GM23338 (cell line): ENCODE measurements around the gene NCOA1. TPM values are rescaled to one million over a fixed set of nuclear protein-coding genes. Genes with fewer than 3 reads are reported as not detected.

Source experiments
- ATAC-seq: fragments of 200-7000 bp; cut with Tn5 transposase; 3 replicates; pipeline ENCODE4 v1.9.1; 2020
- DNase-seq: peaks from one replicate; pipeline ENCODE4 v3.0.0-alpha.2; 2015; ENCODE audit warnings: low spot score
- H2AFZ ChIP-seq: fragments of 200-600 bp; sonication (generic); 2 replicates; pipeline ENCODE4 v1.8.0; 2016; ENCODE audit warnings: antibody characterized with exemption, mild to moderate bottlenecking, moderate library complexity
- H3F3A ChIP-seq: fragments of 200-600 bp; sonication (generic); replicated peaks from 2 replicates; pipeline ENCODE4 v1.8.0; 2017; ENCODE audit warnings: antibody characterized with exemption, mixed run types, low read depth
- H3K27ac ChIP-seq: fragments of 200-600 bp; sonication (generic); 2 replicates; pipeline ENCODE4 v1.6.1; 2016; ENCODE audit warnings: low read depth
- H3K27me3 ChIP-seq: fragments of 200-600 bp; sonication (generic); 2 replicates; pipeline ENCODE4 v1.8.0; 2016; ENCODE audit warnings: mild to moderate bottlenecking, mixed run types, moderate library complexity; ENCODE audit not compliant: insufficient read depth
- H3K36me3 ChIP-seq: fragments of 200-600 bp; sonication (generic); 2 replicates; pipeline ENCODE4 v1.8.0; 2016; ENCODE audit warnings: mild to moderate bottlenecking; ENCODE audit not compliant: insufficient read depth
- H3K4me1 ChIP-seq: fragments of 200-600 bp; sonication (generic); 2 replicates; pipeline ENCODE4 v1.8.0; 2016; ENCODE audit warnings: mild to moderate bottlenecking, moderate library complexity; ENCODE audit not compliant: insufficient read depth
- H3K4me2 ChIP-seq: fragments of 200-600 bp; sonication (generic); 2 replicates; pipeline ENCODE4 v1.7.1; 2017; ENCODE audit warnings: mixed run types
- H3K4me3 ChIP-seq: fragments of 200-600 bp; sonication (generic); 2 replicates; pipeline ENCODE4 v1.6.1; 2016; ENCODE audit warnings: mixed run types
- H3K79me2 ChIP-seq: fragments of 200-600 bp; sonication (generic); replicated peaks from 2 replicates; pipeline ENCODE4 v1.8.0; 2017; ENCODE audit warnings: mild to moderate bottlenecking; ENCODE audit not compliant: insufficient read depth
- H3K9me2 ChIP-seq: fragments of 200-600 bp; sonication (generic); 2 replicates; pipeline ENCODE4 v1.8.0; 2017; ENCODE audit not compliant: insufficient read depth
- H4K20me1 ChIP-seq: fragments of 200-600 bp; sonication (generic); replicated peaks from 2 replicates; pipeline ENCODE4 v1.8.0; 2017; ENCODE audit warnings: mild to moderate bottlenecking; ENCODE audit not compliant: insufficient read depth
- H3K27ac Mint-ChIP-seq: 2 replicates; pipeline ENCODE4 v1.8.0; 2020; ENCODE audit warnings: inconsistent platforms, mild to moderate bottlenecking, moderate library complexity, mixed read lengths
- H3K27me3 Mint-ChIP-seq: 3 replicates; pipeline ENCODE4 v1.8.0; 2022; ENCODE audit warnings: low read depth, mild to moderate bottlenecking, moderate library complexity, mixed read lengths, inconsistent platforms; ENCODE audit not compliant: insufficient read depth, poor library complexity
- H3K36me3 Mint-ChIP-seq: 3 replicates; pipeline ENCODE4 v1.8.0; 2021; ENCODE audit warnings: low read depth, mild to moderate bottlenecking, inconsistent platforms, moderate library complexity, mixed read lengths
- H3K4me1 Mint-ChIP-seq: 3 replicates; pipeline ENCODE4 v1.8.0; 2020; ENCODE audit warnings: mild to moderate bottlenecking, inconsistent platforms, mixed read lengths
- H3K4me3 Mint-ChIP-seq: 3 replicates; pipeline ENCODE4 v1.8.0; 2021; ENCODE audit warnings: moderate library complexity, mild to moderate bottlenecking, inconsistent platforms, mixed read lengths
- H3K9me3 Mint-ChIP-seq: 3 replicates; pipeline ENCODE4 v1.8.0; 2020; ENCODE audit warnings: moderate library complexity, mild to moderate bottlenecking, inconsistent platforms, mixed read lengths
- EZH2phosphoT487 ChIP-seq: fragments of 200-600 bp; sonication (generic); IDR thresholded peaks from one replicate; pipeline ENCODE4 v1.8.1; 2018; ENCODE audit warnings: antibody characterized with exemption; ENCODE audit not compliant: unreplicated experiment
- NANOG ChIP-seq: IDR thresholded peaks from 2 replicates; pipeline ENCODE4 v1.6.1; 2016; ENCODE audit warnings: antibody characterized with exemption, borderline replicate concordance
- ZNF114 ChIP-seq: fragments of 250-450 bp; sonication (Bioruptor Pico); IDR thresholded peaks from 2 replicates; pipeline ENCODE4 v1.5.0; 2020; ENCODE audit warnings: mild to moderate bottlenecking, moderate library complexity
- ZNF331 ChIP-seq: fragments of 250-450 bp; sonication (Bioruptor Pico); IDR thresholded peaks from 2 replicates; pipeline ENCODE4 v1.5.0; 2020; ENCODE audit warnings: low read depth, mild to moderate bottlenecking, moderate library complexity
- polyA plus RNA-seq: library from polyadenylated mRNA; unstranded; fragments of >200 nt; fragmentation: Nextera tagmentation; extraction: Ambion mirVana; gene quantifications from 2 replicates; pipeline ENCODE4 v1.2.1, GENCODE V29; 2016
- total RNA-seq: library from RNA; depleted of rRNA; stranded (reverse); fragments of >200 nt; shearing (Covaris generic); gene quantifications from 2 replicates; pipeline ENCODE4 v1.2.3, GENCODE V29; 2014
- TF ChIP-seq, protein P1 (sequence below): fragments of 250-450 bp; sonication (Bioruptor Pico); IDR thresholded peaks from 2 replicates; pipeline ENCODE4 v1.5.0; 2020; ENCODE audit warnings: mild to moderate bottlenecking, moderate library complexity
- TF ChIP-seq, protein P2 (sequence below), 2 experiments: fragments of 200-600 bp in 1 of 2; sonication (generic) in 1 of 2; conservative IDR thresholded peaks; 2 replicates each; pipeline versions ENCODE4 v1.5.1 to v1.6.1; 2016 to 2017; ENCODE audit warnings: antibody characterized with exemption in 2 of 2, low read depth in 2 of 2, mild to moderate bottlenecking in 2 of 2, moderate library complexity in 1 of 2
- TF ChIP-seq, protein P3 (sequence below): IDR thresholded peaks from 2 replicates; pipeline ENCODE4 v1.6.1; 2016; ENCODE audit warnings: antibody characterized with exemption

The NCOA1 gene
- total and polyA plus RNA-seq, 2 experiments from 2014 or later: 7.1 to 15.1 TPM

DNA sequence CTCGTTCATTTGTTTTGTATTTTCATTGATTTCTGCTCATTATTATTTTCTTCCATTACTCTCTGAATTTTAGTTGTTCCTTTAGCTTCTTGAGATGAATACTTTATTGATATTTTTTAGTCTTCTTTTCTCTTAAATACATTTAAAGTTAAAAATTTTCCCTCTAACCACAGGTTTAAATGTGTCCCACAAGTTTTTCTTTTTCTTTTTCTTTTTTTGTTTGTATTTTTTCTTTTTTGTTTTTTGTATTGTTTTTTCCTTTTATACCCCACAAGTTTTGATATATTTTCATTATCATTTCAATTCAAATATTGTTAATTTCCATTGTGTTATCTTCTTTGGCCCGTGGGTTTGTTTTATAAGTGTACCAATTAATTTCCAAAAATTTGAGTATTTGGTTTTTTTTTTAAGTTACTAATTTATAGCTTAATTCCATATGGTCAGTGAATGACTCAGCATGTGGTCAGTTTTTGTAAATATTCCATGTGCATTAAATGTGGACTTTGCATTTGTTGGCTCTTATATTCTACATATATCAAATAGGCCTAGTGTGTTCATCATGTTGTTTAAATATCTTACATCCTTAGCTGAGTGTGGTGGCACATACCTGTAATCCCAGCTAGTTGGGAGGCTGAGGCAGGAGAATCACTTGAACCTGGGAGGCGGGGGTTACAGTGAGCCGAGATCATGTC is 318.4 kb downstream of the NCOA1 start (continued):
- TF ChIP-seq, protein P1, sequence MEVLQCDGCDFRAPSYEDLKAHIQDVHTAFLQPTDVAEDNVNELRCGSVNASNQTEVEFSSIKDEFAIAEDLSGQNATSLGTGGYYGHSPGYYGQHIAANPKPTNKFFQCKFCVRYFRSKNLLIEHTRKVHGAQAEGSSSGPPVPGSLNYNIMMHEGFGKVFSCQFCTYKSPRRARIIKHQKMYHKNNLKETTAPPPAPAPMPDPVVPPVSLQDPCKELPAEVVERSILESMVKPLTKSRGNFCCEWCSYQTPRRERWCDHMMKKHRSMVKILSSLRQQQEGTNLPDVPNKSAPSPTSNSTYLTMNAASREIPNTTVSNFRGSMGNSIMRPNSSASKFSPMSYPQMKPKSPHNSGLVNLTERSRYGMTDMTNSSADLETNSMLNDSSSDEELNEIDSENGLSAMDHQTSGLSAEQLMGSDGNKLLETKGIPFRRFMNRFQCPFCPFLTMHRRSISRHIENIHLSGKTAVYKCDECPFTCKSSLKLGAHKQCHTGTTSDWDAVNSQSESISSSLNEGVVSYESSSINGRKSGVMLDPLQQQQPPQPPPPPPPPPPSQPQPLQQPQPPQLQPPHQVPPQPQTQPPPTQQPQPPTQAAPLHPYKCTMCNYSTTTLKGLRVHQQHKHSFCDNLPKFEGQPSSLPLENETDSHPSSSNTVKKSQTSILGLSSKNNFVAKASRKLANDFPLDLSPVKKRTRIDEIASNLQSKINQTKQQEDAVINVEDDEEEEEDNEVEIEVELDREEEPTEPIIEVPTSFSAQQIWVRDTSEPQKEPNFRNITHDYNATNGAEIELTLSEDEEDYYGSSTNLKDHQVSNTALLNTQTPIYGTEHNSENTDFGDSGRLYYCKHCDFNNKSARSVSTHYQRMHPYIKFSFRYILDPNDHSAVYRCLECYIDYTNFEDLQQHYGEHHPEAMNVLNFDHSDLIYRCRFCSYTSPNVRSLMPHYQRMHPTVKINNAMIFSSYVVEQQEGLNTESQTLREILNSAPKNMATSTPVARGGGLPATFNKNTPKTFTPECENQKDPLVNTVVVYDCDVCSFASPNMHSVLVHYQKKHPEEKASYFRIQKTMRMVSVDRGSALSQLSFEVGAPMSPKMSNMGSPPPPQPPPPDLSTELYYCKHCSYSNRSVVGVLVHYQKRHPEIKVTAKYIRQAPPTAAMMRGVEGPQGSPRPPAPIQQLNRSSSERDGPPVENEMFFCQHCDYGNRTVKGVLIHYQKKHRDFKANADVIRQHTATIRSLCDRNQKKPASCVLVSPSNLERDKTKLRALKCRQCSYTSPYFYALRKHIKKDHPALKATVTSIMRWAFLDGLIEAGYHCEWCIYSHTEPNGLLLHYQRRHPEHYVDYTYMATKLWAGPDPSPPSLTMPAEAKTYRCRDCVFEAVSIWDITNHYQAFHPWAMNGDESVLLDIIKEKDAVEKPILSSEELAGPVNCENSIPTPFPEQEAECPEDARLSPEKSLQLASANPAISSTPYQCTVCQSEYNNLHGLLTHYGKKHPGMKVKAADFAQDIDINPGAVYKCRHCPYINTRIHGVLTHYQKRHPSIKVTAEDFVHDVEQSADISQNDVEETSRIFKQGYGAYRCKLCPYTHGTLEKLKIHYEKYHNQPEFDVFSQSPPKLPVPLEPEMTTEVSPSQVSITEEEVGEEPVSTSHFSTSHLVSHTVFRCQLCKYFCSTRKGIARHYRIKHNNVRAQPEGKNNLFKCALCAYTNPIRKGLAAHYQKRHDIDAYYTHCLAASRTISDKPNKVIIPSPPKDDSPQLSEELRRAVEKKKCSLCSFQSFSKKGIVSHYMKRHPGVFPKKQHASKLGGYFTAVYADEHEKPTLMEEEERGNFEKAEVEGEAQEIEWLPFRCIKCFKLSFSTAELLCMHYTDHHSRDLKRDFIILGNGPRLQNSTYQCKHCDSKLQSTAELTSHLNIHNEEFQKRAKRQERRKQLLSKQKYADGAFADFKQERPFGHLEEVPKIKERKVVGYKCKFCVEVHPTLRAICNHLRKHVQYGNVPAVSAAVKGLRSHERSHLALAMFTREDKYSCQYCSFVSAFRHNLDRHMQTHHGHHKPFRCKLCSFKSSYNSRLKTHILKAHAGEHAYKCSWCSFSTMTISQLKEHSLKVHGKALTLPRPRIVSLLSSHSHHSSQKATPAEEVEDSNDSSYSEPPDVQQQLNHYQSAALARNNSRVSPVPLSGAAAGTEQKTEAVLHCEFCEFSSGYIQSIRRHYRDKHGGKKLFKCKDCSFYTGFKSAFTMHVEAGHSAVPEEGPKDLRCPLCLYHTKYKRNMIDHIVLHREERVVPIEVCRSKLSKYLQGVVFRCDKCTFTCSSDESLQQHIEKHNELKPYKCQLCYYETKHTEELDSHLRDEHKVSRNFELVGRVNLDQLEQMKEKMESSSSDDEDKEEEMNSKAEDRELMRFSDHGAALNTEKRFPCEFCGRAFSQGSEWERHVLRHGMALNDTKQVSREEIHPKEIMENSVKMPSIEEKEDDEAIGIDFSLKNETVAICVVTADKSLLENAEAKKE (CRISPR knock-in tag): no peak
- TF ChIP-seq NANOG: no peak
- TF ChIP-seq ZNF114: no peak
- no peak for TF ChIP-seq ZNF331 (CRISPR knock-in tag)
- TF ChIP-seq, protein P2, sequence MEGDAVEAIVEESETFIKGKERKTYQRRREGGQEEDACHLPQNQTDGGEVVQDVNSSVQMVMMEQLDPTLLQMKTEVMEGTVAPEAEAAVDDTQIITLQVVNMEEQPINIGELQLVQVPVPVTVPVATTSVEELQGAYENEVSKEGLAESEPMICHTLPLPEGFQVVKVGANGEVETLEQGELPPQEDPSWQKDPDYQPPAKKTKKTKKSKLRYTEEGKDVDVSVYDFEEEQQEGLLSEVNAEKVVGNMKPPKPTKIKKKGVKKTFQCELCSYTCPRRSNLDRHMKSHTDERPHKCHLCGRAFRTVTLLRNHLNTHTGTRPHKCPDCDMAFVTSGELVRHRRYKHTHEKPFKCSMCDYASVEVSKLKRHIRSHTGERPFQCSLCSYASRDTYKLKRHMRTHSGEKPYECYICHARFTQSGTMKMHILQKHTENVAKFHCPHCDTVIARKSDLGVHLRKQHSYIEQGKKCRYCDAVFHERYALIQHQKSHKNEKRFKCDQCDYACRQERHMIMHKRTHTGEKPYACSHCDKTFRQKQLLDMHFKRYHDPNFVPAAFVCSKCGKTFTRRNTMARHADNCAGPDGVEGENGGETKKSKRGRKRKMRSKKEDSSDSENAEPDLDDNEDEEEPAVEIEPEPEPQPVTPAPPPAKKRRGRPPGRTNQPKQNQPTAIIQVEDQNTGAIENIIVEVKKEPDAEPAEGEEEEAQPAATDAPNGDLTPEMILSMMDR (conservative IDR thresholded peaks at IDR 0.05; ENCODE audit: low read depth in 2 of 2): no peak

DNA sequence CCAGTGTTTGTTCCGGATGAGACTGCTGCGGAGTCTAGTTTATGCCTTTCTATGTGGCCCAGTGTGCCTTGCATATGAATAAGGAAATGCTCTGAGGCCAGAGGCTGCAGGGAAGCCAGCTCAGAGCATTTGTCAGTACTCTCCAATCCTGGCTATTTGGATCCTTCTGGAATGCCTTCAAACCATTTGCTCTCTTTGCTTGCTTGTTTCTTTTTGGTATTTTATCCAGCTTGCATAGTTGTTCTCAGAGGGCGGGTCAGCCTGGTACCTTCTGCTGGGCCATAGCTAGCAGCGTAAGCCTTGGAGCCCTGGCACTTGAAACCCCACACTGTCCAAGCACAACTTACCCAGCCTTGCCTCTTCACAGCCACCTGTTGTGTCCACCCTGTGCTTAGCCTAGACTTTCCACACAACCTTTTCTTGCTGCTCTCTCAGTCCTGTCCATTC is 322.7 kb downstream of the NCOA1 start:
- H3K36me3 ChIP-seq: peaks cover 35% of the 10 kb centered on the region; the same call in 1 of the 2 replicates
- no peaks in the 10 kb centered on the region for H3K9me3 Mint-ChIP-seq
- no peak overlapping the region for H3K4me3 ChIP-seq
- peak; percentile 32 for ATAC-seq
- no peak overlapping the region for H3K4me2 ChIP-seq
- peaks cover 4% of the 10 kb centered on the region; the same call in 2 of the 3 replicates for H3K4me1 Mint-ChIP-seq
- no peaks in the 10 kb centered on the region for H3K27me3 Mint-ChIP-seq
- H3K79me2 ChIP-seq: peaks cover 66% of the 10 kb centered on the region
- peaks cover 67% of the 10 kb centered on the region for H3K36me3 Mint-ChIP-seq
- peak overlapping the region; percentile 0; the same call in 1 of the 2 replicates for H3K27ac Mint-ChIP-seq
- 0 out of 2 replicates have a peak, but pooled peaks cover 10% of the 10 kb centered on the region for H3F3A ChIP-seq
- H4K20me1 ChIP-seq: peaks cover 25% of the 10 kb centered on the region
- no peak overlapping the region for H2AFZ ChIP-seq
- DNase-seq: no peak
- no peaks in the 10 kb centered on the region for H3K27me3 ChIP-seq
- H3K4me1 ChIP-seq: no peaks in the 10 kb centered on the region
- no peaks in the 10 kb centered on the region for H3K9me2 ChIP-seq
- H3K4me3 Mint-ChIP-seq: no peak overlapping the region
- 0 out of 2 replicates have a peak overlapping the region, but pooled peaks have one; percentile 48 for H3K27ac ChIP-seq
- no peak for TF ChIP-seq EZH2phosphoT487
- TF ChIP-seq, protein P3, sequence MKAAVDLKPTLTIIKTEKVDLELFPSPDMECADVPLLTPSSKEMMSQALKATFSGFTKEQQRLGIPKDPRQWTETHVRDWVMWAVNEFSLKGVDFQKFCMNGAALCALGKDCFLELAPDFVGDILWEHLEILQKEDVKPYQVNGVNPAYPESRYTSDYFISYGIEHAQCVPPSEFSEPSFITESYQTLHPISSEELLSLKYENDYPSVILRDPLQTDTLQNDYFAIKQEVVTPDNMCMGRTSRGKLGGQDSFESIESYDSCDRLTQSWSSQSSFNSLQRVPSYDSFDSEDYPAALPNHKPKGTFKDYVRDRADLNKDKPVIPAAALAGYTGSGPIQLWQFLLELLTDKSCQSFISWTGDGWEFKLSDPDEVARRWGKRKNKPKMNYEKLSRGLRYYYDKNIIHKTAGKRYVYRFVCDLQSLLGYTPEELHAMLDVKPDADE: no peak
